Esophagus (tissue), 2 donors: ENCODE results near the gene GRAMD1A. TPM values are rescaled to one million over a fixed set of nuclear protein-coding genes. Genes with fewer than 3 reads are reported as not detected.
"Not testable (repeated sequence)": the region's sequence is repeated elsewhere in the genome, so short reads cannot be mapped to it uniquely, and the experiment has no call there.

Experiments
- H3K27ac ChIP-seq, 2 donors: one replicate each; pipeline ENCODE4 v1.5.1; 2013; ENCODE audit warnings: low read depth in 2 of 2, mild to moderate bottlenecking in 2 of 2, inconsistent platforms in 1 of 2, low read length in 1 of 2, moderate library complexity in 1 of 2
- H3K27me3 ChIP-seq, 2 donors: one replicate each; pipeline ENCODE4 v1.6.1; 2013; ENCODE audit warnings: low read length in 2 of 2, control low read depth in 1 of 2, mild to moderate bottlenecking in 1 of 2; ENCODE audit not compliant: insufficient read depth in 2 of 2, control insufficient read depth in 1 of 2
- H3K36me3 ChIP-seq, 2 donors: one replicate each; pipeline ENCODE4 v1.6.1; 2013; ENCODE audit warnings: low read length in 1 of 2; ENCODE audit not compliant: control insufficient read depth in 2 of 2, insufficient read depth in 2 of 2
- H3K4me1 ChIP-seq, 2 donors: one replicate each; pipeline ENCODE4 v1.6.1; 2013; ENCODE audit warnings: low read length in 1 of 2; ENCODE audit not compliant: control insufficient read depth in 2 of 2, insufficient read depth in 2 of 2
- H3K4me3 ChIP-seq, 2 donors: one replicate each; pipeline ENCODE4 v1.5.1; 2013; ENCODE audit warnings: low read length in 2 of 2, mild to moderate bottlenecking in 2 of 2, low read depth in 1 of 2, moderate library complexity in 1 of 2
- H3K9me3 ChIP-seq, 2 donors: one replicate each; pipeline ENCODE4 v1.6.1; 2013; ENCODE audit warnings: mild to moderate bottlenecking in 2 of 2, low read depth in 1 of 2, low read length in 1 of 2, moderate library complexity in 1 of 2; ENCODE audit not compliant: control insufficient read depth in 2 of 2, insufficient read depth in 1 of 2
- WGBS, 2 donors: extraction: QIAGEN DNeasy Blood & Tissue Kit; methylation state at CpG; one replicate each; pipeline ENCODE4 v1.1.7; 2013; 5-methylcytosine and 5-hydroxymethylcytosine counted together
- polyA plus RNA-seq, 2 donors: library from polyadenylated mRNA; stranded (reverse); fragments of 200-250 nt; gene quantifications; one replicate each; pipeline ENCODE4 v1.2.3, GENCODE V29; 2013
- donor health status: healthy with polysubstance abuse.
- donor health status: Bipolar disorder and iron deficiency.

Gene GRAMD1A
- polyA plus RNA-seq, 2 donors, result 11.7 to 14.0 TPM

GRCh38 chr19:34990578-34991192 is 9.4 kb upstream of the GRAMD1A start:
- 54 to 70% methylated on average over 13 of the region's 13 CpGs for WGBS, 2 donors
- H3K27ac ChIP-seq, result no peak overlapping the region
- H3K27me3 ChIP-seq, result no peaks in the 10 kb centered on the region

DNA sequence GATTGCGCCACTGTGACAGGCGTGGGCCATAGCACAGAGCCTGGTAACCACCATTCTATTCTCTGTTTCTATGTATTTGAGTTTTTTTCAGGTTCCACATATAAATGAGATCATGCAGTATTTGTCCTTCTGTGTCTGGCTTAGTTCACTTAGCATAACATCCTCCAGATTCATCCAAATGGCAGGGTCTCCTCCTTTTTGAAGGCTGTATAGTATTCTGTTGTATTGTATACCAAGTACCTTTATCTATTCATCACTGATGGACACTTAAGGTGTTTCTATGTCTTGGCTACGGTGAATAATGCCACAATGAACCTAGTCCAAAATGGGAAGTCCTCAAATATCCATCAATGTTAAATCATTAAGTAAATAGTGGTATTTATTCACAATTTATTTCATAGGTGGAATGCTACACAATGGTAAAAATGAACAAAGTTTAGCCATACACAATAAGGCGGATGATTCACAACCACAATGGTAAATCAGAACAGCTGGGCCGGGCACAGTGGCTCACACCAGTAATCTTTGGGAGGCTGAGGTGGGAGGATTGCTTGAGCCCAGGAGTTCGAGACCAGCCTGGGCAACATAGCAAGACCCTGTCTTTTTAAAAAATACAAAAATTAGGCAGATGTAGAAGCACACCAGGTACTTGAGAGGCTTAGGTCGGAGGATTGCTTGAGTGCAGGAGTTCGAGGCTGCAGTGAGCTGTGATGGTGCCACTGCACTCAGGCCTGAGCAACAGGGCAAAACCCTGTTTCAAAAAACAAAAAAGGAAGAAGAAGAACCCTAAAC is 8.4 kb upstream of the GRAMD1A start:
- no peaks in the 10 kb centered on the region for H3K36me3 ChIP-seq
- no peaks in the 10 kb centered on the region for H3K27me3 ChIP-seq
- WGBS, 2 donors, result 87 to 90% methylated on average over 8 of the region's 8 CpGs

More at GRCh38 chr19:34990578-34991192, 9.4 kb upstream of the GRAMD1A start:
- Histone ChIP-seq H3K4me3 (no peak overlapping the region), H3K4me1 (peaks cover 0 to 2% of the 10 kb centered on the region in 2 donors), H3K36me3 (no peaks in the 10 kb centered on the region), H3K9me3 (no peaks in the 10 kb centered on the region)

DNA sequence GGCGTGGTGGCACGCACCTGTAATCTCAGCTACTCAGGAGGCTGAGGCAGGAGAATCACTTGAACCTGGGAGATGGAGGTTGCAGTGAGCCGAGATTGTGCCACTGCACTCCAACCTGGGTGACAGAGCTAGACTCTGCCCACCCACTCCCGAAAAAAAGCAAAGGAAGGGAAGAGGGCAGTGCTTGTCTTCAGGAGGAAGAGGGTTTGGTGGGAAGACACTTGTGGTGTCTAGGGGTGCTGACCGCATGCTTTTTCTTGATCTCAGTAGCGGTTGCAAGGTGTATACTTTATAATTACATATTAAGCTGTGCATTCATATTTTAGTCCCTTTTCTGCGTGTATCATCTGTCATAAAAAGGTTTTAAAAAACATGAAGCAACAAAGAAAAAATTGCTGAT is 7.5 kb upstream of the GRAMD1A start:
- not testable (repeated sequence) for H3K27me3 ChIP-seq, H3K9me3 ChIP-seq, H3K4me3 ChIP-seq, H3K4me1 ChIP-seq, H3K27ac ChIP-seq, H3K36me3 ChIP-seq
- WGBS, 2 donors, result 86 to 88% methylated on average over 7 of the region's 7 CpGs

More for the DNA sequence above, 8.4 kb upstream of the GRAMD1A start:
- H3K4me1 ChIP-seq, result peaks cover 0 to 2% of the 10 kb centered on the region in 2 donors
- no peak overlapping the region for H3K4me3 ChIP-seq
- H3K9me3 ChIP-seq, result no peaks in the 10 kb centered on the region
- H3K27ac ChIP-seq, result no peak overlapping the region

GRCh38 chr19:34994286-34994642 is 5.9 kb upstream of the GRAMD1A start:
- H3K4me1 ChIP-seq, result peaks cover 2 to 5% of the 10 kb centered on the region in 2 donors

GRCh38 chr19:34994643-34995541 is 5.2 kb upstream of the GRAMD1A start:
- no peaks in the 10 kb centered on the region for H3K36me3 ChIP-seq
- no peaks in the 10 kb centered on the region for H3K9me3 ChIP-seq
- H3K4me1 ChIP-seq, result peaks cover 2 to 5% of the 10 kb centered on the region in 2 donors
- no peak overlapping the region for H3K4me3 ChIP-seq
- WGBS, 2 donors, result 62 to 66% methylated on average over 17 of the region's 17 CpGs
- H3K27me3 ChIP-seq, result no peaks in the 10 kb centered on the region
- H3K27ac ChIP-seq, result peak overlapping the region; percentile 63 to 67

More at GRCh38 chr19:34994286-34994642, 5.9 kb upstream of the GRAMD1A start:
- Histone ChIP-seq H3K4me3 (no peak overlapping the region), H3K27ac (peak overlapping the region in 1 of 2 donors; percentile 44), H3K27me3 (no peaks in the 10 kb centered on the region), H3K9me3 (no peaks in the 10 kb centered on the region), H3K36me3 (no peaks in the 10 kb centered on the region)
- 77 to 84% methylated on average over 9 of the region's 9 CpGs for WGBS, 2 donors

GRCh38 chr19:34995551-34995950 is 4.6 kb upstream of the GRAMD1A start:
- 86 to 97% methylated on average over 8 of the region's 8 CpGs for WGBS, 2 donors
- peak overlapping the region in 1 of 2 donors; percentile 67 for H3K27ac ChIP-seq
- peaks cover 2 to 5% of the 10 kb centered on the region in 2 donors for H3K4me1 ChIP-seq
- no peak overlapping the region for H3K4me3 ChIP-seq
- no peaks in the 10 kb centered on the region for H3K36me3 ChIP-seq
- H3K9me3 ChIP-seq, result no peaks in the 10 kb centered on the region
- H3K27me3 ChIP-seq, result no peaks in the 10 kb centered on the region

- Histone ChIP-seq H3K9me3 (no peaks in the 10 kb centered on the region), H3K36me3 (no peaks in the 10 kb centered on the region)
- WGBS, 2 donors, result 64 to 68% methylated on average over 8 of the region's 8 CpGs
Observed at GRCh38 chr19:34997071-34997617, 3.0 kb upstream of the GRAMD1A start.

GRCh38 chr19:34998224-34998623 is 1.9 kb upstream of the GRAMD1A start:
- H3K36me3 ChIP-seq, H3K9me3 ChIP-seq, H3K27ac ChIP-seq, H3K27me3 ChIP-seq, H3K4me3 ChIP-seq: not testable (repeated sequence)
- whole genome bisulfite sequencing, 2 donors, result 92 to 98% methylated on average over 6 to 7 of the region's 7 CpGs
- peaks cover 2 to 16% of the 10 kb centered on the region in 2 donors for H3K4me1 ChIP-seq

More at GRCh38 chr19:34997071-34997617, 3.0 kb upstream of the GRAMD1A start:
- Histone ChIP-seq H3K4me1 (peaks cover 2 to 13% of the 10 kb centered on the region in 2 donors), H3K4me3 (no peak overlapping the region), H3K27ac (peak overlapping the region in 1 of 2 donors; percentile 18), H3K27me3 (no peaks in the 10 kb centered on the region)
